Esophagus muscularis mucosa (tissue), 3 donors: Measurements from ENCODE around the gene JPH2.

Source experiments
- POLR2AphosphoS5 ChIP-seq, 2 donors: sonication (generic); formaldehyde crosslinking; IDR thresholded peaks; one replicate each; pipeline ENCODE4 v1.6.1; 2017; ENCODE audit warnings: antibody characterized with exemption in 2 of 2
- TF ChIP-seq, protein P1 (sequence below), 3 experiments: fragments of 200-600 bp in 2 of 3; fragments of 450-650 bp in 1 of 3; sonication (generic) in 2 of 3; IDR thresholded peaks; one replicate each; pipeline ENCODE4 v1.5.1; 2017 to 2019; ENCODE audit warnings: antibody characterized with exemption in 3 of 3, mild to moderate bottlenecking in 2 of 3, moderate library complexity in 1 of 3

DNA sequence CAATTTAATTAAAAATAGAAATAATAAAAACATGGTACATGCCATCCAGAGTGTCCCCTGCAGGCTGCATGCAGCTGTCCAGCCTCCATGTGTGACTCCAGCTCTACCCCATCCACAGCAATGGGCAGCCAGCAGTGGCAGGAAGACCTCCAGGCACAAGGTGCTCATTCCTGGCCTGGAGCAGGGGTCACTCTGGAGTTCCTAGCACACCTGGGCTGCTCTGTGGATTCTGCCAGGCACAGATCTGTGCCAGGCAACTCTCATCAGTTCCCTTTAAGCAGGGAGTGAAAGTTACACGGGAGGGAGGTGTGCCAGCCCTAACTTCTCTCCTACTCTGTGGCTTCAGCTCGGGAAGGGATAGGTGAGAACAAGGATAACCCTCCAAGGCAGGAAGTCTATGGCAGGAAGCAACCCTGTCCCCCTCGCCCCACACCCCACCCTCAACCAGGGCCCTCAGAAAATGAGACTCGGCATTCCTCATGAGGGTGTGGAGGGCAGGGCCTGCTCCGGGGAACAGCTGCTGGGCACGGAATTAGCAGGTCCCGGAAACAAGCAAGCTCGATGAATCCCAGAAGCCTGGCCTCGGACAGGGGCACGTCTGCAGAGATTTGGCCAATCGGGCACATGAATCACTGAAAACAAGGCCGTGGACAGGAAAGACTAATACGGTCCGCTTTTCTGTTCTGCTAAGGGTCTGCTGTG lies 10.0 kb downstream of the JPH2 start:
- peak in 1 of 2 donors; percentile 64 for TF ChIP-seq POLR2AphosphoS5 (IDR thresholded peaks at IDR 0.05)
- TF ChIP-seq, protein P1, sequence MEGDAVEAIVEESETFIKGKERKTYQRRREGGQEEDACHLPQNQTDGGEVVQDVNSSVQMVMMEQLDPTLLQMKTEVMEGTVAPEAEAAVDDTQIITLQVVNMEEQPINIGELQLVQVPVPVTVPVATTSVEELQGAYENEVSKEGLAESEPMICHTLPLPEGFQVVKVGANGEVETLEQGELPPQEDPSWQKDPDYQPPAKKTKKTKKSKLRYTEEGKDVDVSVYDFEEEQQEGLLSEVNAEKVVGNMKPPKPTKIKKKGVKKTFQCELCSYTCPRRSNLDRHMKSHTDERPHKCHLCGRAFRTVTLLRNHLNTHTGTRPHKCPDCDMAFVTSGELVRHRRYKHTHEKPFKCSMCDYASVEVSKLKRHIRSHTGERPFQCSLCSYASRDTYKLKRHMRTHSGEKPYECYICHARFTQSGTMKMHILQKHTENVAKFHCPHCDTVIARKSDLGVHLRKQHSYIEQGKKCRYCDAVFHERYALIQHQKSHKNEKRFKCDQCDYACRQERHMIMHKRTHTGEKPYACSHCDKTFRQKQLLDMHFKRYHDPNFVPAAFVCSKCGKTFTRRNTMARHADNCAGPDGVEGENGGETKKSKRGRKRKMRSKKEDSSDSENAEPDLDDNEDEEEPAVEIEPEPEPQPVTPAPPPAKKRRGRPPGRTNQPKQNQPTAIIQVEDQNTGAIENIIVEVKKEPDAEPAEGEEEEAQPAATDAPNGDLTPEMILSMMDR (IDR thresholded peaks at IDR 0.05), result no peak
